Measurements from ENCODE around the gene NECTIN2. TPM values are rescaled to one million over a fixed set of nuclear protein-coding genes. Genes with fewer than 3 reads are reported as not detected.

NECTIN2 gene
- total RNA-seq, 1 experiment from 2014 or later = 176 TPM

- H2BK5ac ChIP-seq (ENCODE audit: insufficient read length, low read length) = no peak overlapping the region
- H2BK12ac ChIP-seq (ENCODE audit: insufficient read length, low read depth, low read length) = no peak overlapping the region
- H3K14ac ChIP-seq (ENCODE audit: insufficient read depth, low read length) = no peak overlapping the region
- H3K27me3 Mint-ChIP-seq (ENCODE audit: low read depth) = peaks cover 18% of the 10 kb centered on the region
- H3K36me3 Mint-ChIP-seq (ENCODE audit: insufficient read depth in 1 of 3, low read depth in 3 of 3) = peaks cover 18 to 37% (median 35%) of the 10 kb centered on the region in 3 experiments
- H3K23me2 ChIP-seq (ENCODE audit: insufficient read length, low read depth, low read length, poor library complexity, severe bottlenecking) = peaks cover 11% of the 10 kb centered on the region
- no peaks in the 10 kb centered on the region for H3K79me1 ChIP-seq (ENCODE audit: insufficient read depth, low read depth, low read length, poor library complexity, severe bottlenecking)
- H3K56ac ChIP-seq (ENCODE audit: insufficient read length, low read depth, low read length) = no peak overlapping the region
- H2AFZ ChIP-seq (ENCODE audit: low read length) = no peak overlapping the region
- H2BK120ac ChIP-seq (ENCODE audit: low read depth, low read length, poor library complexity, severe bottlenecking) = no peak overlapping the region
- H3K9me3 Mint-ChIP-seq = no peaks in the 10 kb centered on the region
- peaks cover 38 to 48% of the 10 kb centered on the region in 2 experiments for H3K4me1 Mint-ChIP-seq
- no peak overlapping the region for H4K8ac ChIP-seq (replicated peaks; ENCODE audit: insufficient read length, low read depth, low read length)
- H3K23ac ChIP-seq (ENCODE audit: insufficient read length, low read depth, low read length) = no peak overlapping the region
- H3T11ph ChIP-seq (ENCODE audit: low read length) = no peak overlapping the region
- no peak overlapping the region for H3K9ac ChIP-seq (ENCODE audit: extremely low read depth, insufficient read length, low read length)
- no peak for DNase-seq
- H4K91ac ChIP-seq (ENCODE audit: insufficient read length, low read depth, low read length) = no peak overlapping the region
- H4K20me1 ChIP-seq (ENCODE audit: control insufficient read depth, insufficient read depth, insufficient read length) = no peaks in the 10 kb centered on the region
- no peak overlapping the region for H4K5ac ChIP-seq (ENCODE audit: insufficient read length, low read depth, low read length)
- H3K27ac Mint-ChIP-seq = no peak overlapping the region
- H3K4me3 Mint-ChIP-seq = no peak overlapping the region
- H3K4ac ChIP-seq (ENCODE audit: low read depth, low read length) = no peak overlapping the region
- no peaks in the 10 kb centered on the region for H3K9me3 ChIP-seq (ENCODE audit: control insufficient read depth, low read depth, low read length)
- no peak overlapping the region for H2BK15ac ChIP-seq (ENCODE audit: low read depth, low read length)
- H3K27me3 ChIP-seq (ENCODE audit: insufficient read depth, low read length) = no peaks in the 10 kb centered on the region; the same call in 1 of the 2 replicates
- H3K27ac ChIP-seq (ENCODE audit: insufficient read length, low read depth, low read length) = no peak overlapping the region
- H3K18ac ChIP-seq (ENCODE audit: insufficient read length, low read depth, low read length) = no peak overlapping the region
- WGBS (ENCODE audit: extremely low coverage, insufficient read length, low lambda C conversion rate) = no CpG with 5 or more reads among the region's 7 CpGs
- no peak overlapping the region for H3K4me2 ChIP-seq (ENCODE audit: insufficient read depth, insufficient read length, low read length)
- H3K4me1 ChIP-seq (ENCODE audit: insufficient read depth, low read length) = peaks cover 2% of the 10 kb centered on the region; the same call in 1 of the 2 replicates
- no peak overlapping the region for H2BK20ac ChIP-seq (ENCODE audit: low read depth, low read length, poor library complexity, severe bottlenecking)
- TF ChIP-seq, protein P1, sequence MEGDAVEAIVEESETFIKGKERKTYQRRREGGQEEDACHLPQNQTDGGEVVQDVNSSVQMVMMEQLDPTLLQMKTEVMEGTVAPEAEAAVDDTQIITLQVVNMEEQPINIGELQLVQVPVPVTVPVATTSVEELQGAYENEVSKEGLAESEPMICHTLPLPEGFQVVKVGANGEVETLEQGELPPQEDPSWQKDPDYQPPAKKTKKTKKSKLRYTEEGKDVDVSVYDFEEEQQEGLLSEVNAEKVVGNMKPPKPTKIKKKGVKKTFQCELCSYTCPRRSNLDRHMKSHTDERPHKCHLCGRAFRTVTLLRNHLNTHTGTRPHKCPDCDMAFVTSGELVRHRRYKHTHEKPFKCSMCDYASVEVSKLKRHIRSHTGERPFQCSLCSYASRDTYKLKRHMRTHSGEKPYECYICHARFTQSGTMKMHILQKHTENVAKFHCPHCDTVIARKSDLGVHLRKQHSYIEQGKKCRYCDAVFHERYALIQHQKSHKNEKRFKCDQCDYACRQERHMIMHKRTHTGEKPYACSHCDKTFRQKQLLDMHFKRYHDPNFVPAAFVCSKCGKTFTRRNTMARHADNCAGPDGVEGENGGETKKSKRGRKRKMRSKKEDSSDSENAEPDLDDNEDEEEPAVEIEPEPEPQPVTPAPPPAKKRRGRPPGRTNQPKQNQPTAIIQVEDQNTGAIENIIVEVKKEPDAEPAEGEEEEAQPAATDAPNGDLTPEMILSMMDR (conservative IDR thresholded peaks at IDR 0.05) = no peak
- no peak overlapping the region for H2AK5ac ChIP-seq (ENCODE audit: insufficient read length, low read length)
- H3K79me2 ChIP-seq (ENCODE audit: insufficient read depth, low read length) = no peaks in the 10 kb centered on the region
Measured at GRCh38 chr19:44811122-44811419, 35.0 kb upstream of the NECTIN2 start.

Measured in H9 (cell line).